Activated T-helper 1 cell treated with Interleukin-2 at 50 U/mL for 16 hours (primary cell): ENCODE data around the gene CYB5RL.
"Not testable (repeated sequence)": the region's sequence is repeated elsewhere in the genome, so short reads cannot be mapped to it uniquely, and the experiment has no call there.

Experiments
- DNase-seq: peaks from one replicate; pipeline ENCODE4 v3.0.0-alpha.2; 2020; ENCODE audit warnings: low read depth

CYB5RL gene

GRCh38 chr1:54199765-54200518 is at the start of gene CYB5RL, which contains the start of gene MRPL37:
TSS of gene CYB5RL (minus strand) at chr1:54200030. CDS start at chr1:54195616, 4,414 bp downstream.
TSS of gene MRPL37 (plus strand) at chr1:54200167. CDS start at chr1:54200244, 77 bp downstream.
- DNase-seq, result peak; percentile 81

DNA sequence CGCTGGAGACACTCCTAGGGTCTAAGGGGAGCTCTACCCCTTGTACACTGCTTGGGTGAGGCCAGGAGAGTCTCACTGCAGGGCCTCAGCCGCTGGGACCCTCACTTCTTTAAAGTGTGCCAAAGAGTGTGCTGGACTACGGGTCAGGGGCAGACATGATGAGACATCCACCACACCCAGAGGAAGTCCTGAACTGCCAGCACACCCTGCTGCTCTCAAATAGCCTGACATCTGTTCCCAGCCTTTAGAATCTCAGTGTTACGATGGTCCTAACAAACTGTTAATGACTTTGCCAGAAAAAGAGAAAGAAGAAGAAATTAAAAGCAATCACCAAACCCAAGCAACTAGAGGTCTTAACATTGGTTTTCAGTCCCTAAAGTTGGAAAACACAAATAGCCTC is 49.1 kb upstream of the CYB5RL start:
- no peak for DNase-seq

DNA sequence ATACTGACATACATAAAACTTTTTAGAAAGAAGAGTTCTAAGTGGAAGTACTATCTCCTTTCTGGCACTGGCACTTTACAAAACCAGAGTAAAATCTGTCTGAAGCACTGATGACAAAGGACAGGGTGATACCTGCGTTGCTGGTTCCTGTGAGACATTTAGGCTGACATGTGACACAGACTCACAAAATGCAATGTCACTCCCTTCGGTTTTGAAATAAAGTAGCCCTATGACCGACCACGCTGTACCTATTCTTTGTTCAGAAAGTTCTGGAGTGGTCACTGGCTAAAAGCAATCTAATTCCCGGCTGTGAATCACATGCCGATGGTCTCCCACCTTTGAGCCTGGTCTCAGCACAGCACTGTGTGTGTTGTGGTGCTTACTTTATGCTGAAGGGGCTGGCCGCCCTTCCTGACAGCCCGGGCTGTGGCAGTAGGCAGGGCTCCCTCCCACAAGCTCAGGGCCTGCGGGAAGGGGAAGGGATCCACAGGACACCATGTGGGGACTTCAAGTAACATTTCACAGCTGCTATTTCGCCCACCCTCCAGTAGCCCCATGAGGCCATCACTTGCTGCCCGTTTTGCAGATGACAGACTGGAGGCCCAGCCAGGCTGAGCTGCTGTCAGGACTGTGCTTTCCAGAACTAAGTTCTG is 48.2 kb upstream of the CYB5RL start:
- no peak for DNase-seq

DNA sequence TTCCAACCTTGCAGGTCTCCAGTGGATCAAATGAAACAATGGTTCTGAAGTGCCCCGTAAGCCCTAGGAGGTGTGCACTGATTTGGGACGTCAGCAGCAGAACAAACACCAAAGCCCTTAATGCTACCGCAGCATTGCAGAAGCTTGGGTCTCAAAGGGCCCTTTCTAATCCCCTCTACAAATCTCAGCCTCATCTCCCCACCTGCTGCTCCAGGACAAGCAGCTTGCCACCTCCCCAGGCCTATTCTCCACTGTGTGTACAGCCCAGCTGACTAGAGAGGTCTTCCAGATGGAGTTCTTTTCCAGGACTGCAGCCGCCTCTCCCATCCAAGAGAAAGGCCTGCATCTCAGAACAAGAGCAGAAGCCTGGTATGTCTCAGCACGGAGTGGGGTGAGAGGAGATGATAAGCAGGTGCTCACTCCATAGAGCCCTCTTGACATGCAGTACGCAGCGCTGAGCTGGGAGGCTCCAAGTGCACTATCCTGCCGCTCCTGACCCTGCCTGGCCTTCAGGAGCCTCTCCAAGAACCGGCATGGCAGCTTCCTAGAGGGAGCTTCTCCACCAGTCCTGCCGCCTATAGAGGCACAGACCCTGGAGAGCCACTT is 46.4 kb upstream of the CYB5RL start:
- DNase-seq, result no peak

GRCh38 chr1:54245501-54245900 is 45.7 kb upstream of the CYB5RL start:
- DNase-seq, result no peak

DNA sequence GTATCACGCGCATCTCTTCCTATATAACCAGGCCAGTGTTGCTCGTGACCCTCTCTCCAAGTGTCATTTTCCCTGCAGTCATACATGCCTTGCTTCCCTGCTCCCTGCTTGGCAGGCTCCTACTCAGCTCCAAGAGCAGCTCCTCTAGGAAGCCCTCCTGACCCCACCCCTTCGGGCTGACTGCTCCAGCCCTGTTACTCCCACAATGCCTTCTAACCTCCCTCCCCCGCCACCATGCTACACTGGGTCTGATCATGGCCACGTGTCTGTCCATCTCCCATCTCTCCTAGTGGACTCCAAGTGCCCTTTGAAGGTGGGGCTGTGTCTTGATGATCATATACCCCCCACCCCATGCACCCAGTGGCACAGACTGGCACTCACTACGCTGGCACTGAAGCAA is 44.8 kb upstream of the CYB5RL start:
- no peak for DNase-seq

- DNase-seq, result no peak
Observed at GRCh38 chr1:54243022-54243421, 43.2 kb upstream of the CYB5RL start.

GRCh38 chr1:54241364-54241763 is 41.5 kb upstream of the CYB5RL start:
- DNase-seq, result no peak

- DNase-seq, result no peak
Observed at GRCh38 chr1:54240741-54241335, 41.0 kb upstream of the CYB5RL start.

- DNase-seq, result no peak
Observed at GRCh38 chr1:54239631-54240031, 39.8 kb upstream of the CYB5RL start.

- no peak for DNase-seq
Observed at GRCh38 chr1:54239035-54239383, 39.2 kb upstream of the CYB5RL start.

DNA sequence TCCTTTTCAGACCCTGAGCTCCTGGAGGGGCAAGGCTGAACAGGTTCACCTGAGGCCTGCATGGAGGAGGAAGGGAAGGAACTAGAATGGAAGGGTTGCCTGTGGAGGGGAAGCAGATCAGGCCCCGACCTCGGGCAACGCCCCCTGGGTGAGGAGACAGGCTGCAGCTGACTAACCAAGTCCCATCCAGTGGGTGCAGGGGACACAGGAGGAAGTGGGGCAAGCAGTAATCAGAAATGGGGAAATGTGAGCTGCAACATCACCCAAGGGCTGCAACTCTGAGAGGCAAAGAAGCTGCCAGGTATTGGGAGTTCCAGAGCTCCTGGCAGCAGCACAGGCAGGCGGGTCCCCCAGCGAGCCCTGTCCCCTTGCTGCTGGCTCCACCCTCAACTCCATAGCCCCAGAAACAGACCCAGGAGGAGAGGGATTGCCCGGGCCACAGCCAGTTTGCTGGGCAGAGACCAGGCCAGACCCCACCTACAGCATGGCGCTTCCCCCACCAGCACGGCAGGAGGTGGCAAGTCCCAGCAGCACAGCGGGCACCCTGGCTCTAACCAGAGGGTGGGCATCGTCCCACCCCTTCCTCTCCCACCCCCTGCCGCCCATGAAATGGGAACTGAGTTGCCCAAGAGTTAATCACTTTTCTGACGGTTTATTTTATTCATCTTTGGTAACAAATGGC is 38.7 kb upstream of the CYB5RL start:
- DNase-seq, result no peak

GRCh38 chr1:54237586-54237985 is 37.8 kb upstream of the CYB5RL start:
- no peak for DNase-seq

DNA sequence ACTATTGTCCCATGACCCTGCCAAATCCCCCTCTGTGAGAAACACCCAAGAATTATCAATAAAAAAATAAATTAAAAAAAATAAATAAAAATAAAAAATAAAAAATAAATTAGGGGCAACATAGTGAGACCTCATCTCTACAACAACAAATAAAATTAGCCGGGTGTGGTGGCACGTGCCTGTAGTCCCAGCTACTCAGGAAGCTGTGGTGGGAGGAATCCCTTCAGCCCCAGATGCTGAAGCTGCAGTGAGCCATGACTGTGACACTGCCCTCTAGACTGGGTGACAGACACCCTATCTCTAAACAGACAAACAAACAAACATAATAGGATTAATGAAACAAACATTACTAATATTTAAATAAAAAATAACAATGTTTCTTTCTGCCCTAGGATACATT is 34.5 kb upstream of the CYB5RL start:
- no peak for DNase-seq

DNA sequence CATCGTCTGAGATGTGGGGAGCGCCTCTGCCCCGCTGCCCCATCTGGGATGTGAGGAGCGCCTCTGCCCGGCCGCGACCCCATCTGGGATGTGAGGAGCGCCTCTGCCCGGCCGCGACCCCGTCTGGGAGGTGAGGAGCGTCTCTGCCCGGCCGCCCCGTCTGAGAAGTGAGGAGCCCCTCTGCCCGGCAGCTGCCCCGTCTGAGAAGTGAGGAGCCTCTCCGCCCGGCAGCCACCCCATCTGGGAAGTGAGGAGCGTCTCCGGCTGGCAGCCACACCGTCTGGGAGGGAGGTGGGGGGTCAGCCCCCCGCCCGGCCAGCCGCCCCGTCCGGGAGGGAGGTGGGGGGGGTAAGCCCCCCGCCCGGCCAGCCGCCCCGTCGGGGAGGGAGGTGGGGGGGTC is 33.4 kb upstream of the CYB5RL start:
- DNase-seq, result not testable (repeated sequence)

- no peak for DNase-seq
Observed at GRCh38 chr1:54230507-54231339, 30.9 kb upstream of the CYB5RL start.

DNA sequence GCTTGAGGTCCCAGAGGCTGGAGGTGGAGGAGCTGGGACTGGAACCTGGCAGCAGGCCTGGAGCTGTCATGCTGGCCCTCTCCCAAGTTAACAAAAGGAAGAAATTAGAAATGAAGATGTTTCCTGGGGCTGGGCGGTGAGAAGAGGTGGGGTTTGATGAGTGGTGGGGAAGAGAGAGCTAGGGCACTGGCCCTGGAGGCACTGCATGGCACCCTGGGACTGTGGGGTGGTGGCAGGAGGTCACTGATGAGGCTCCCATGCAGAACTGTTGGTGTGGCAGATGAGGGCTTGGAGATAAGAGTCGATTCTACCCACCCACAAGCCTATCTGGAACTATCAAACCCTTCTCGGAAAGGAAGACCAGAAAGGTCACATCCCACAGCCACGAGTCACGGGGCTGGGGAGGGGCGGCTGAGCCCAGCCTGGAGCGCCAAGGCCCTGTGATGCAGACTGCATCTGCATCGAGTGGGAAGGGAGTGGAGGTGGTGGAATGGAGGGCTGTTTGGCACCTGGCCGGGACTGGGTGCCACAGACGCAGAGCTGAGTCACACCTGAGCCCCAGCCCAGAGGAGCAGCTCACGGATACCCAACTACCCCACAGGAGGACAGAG is 29.6 kb upstream of the CYB5RL start:
- DNase-seq, result no peak

GRCh38 chr1:54228638-54229079 is 28.8 kb upstream of the CYB5RL start:
- no peak for DNase-seq

DNA sequence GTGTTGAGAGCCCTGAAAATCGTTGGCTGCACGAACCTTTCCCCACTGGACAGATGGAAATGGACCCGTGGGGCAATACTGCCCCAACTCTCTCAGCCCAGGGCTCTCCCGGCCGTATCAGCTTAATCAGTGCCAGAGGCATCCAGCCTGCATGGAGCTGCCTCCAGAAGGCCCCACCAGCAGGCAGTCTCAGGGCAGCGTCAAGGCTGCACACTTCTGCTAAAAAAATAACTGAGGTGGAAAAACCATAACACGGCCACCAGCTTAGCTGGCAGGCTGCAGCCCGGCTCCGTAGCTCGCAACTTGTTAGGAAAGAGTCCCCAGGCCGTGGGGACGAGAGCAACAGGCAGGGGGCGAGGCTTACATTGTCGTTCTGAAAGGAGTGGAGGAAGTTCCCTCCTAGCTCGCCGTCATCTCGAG is 28.1 kb upstream of the CYB5RL start:
- no peak for DNase-seq

DNA sequence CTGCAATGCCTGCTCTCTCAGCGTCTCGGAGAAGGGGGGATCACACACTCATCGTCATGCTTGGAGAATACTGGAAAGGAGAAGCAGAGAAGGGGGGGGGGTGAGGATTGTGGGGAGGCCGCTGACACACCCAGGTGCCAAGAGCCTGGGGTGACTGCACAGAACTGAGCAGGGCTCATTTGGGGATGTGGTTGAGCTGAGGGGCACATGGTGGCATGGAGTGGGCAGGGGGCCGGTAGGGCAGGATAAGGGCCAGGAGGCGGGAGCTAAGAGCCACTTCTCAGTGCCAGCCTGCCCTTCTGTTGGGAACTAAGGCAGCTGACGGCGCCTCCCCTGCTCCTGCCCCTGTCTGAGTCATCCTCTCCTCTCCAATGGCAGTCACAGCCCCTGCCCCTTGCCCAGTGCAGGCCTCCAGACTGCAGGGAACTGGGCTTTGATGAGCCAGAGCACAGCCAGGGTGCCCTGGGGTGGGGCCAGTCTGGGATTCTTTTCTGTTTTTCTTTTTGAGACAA is 27.3 kb upstream of the CYB5RL start:
- DNase-seq, result no peak
